ENCODE results near the gene KRTAP6-3.

KRTAP6-3 gene

GRCh38 chr21:30580132-30580531 lies 12.1 kb upstream of the KRTAP6-3 start:
- H3K27ac ChIP-seq (ENCODE audit: insufficient read depth, low read depth, low read length, poor library complexity, severe bottlenecking): no peak overlapping the region
- H3K27me3 ChIP-seq (ENCODE audit: control insufficient read depth, insufficient read depth, low read length, poor library complexity, severe bottlenecking): no peaks in the 10 kb centered on the region
- no peaks in the 10 kb centered on the region for H3K9me3 ChIP-seq (ENCODE audit: control insufficient read depth, low read length)
- peaks cover 12% of the 10 kb centered on the region for H3K4me1 ChIP-seq (ENCODE audit: control insufficient read depth, insufficient read depth, low read length)
- 75 to 76% methylated on average over 3 of the region's 3 CpGs for WGBS, 2 experiments
- no peaks in the 10 kb centered on the region for H3K36me3 ChIP-seq (ENCODE audit: control insufficient read depth, insufficient read depth, low read length)
- no peak overlapping the region for H3K4me3 ChIP-seq (ENCODE audit: insufficient read depth, low read depth, low read length)

- WGBS, 2 experiments: 100% methylated on average over 1 of the region's 1 CpG; no CpG with 5 or more reads in 1 of the 2 experiments
- Histone ChIP-seq H3K27ac (ENCODE audit: insufficient read depth, low read depth, low read length, poor library complexity, severe bottlenecking) (no peak overlapping the region), H3K27me3 (ENCODE audit: control insufficient read depth, insufficient read depth, low read length, poor library complexity, severe bottlenecking) (no peaks in the 10 kb centered on the region), H3K36me3 (ENCODE audit: control insufficient read depth, insufficient read depth, low read length) (no peaks in the 10 kb centered on the region), H3K4me1 (ENCODE audit: control insufficient read depth, insufficient read depth, low read length) (peaks cover 12% of the 10 kb centered on the region), H3K9me3 (ENCODE audit: control insufficient read depth, low read length) (no peaks in the 10 kb centered on the region), H3K4me3 (ENCODE audit: insufficient read depth, low read depth, low read length) (no peak overlapping the region)
Measured at GRCh38 chr21:30582870-30583269, 9.4 kb upstream of the KRTAP6-3 start.

- Histone ChIP-seq H3K9me3 (ENCODE audit: control insufficient read depth, low read length) (no peaks in the 10 kb centered on the region), H3K27ac (ENCODE audit: insufficient read depth, low read depth, low read length, poor library complexity, severe bottlenecking) (no peak within 1 kb of the TSS), H3K36me3 (ENCODE audit: control insufficient read depth, insufficient read depth, low read length) (no peaks in the 10 kb centered on the region), H3K4me1 (ENCODE audit: control insufficient read depth, insufficient read depth, low read length) (no peaks in the 10 kb centered on the region), H3K4me3 (ENCODE audit: insufficient read depth, low read depth, low read length) (no peak within 1 kb of the TSS), H3K27me3 (ENCODE audit: control insufficient read depth, insufficient read depth, low read length, poor library complexity, severe bottlenecking) (no peaks in the 10 kb centered on the region)
Measured at GRCh38 chr21:30590297-30590696, 1.9 kb upstream of the KRTAP6-3 start, which contains the start of gene KRTAP22-2. KRTAP22-2 (minus strand) TSS chr21:30590397.

- Histone ChIP-seq H3K9me3 (ENCODE audit: control insufficient read depth, low read length) (no peaks in the 10 kb centered on the region), H3K4me3 (ENCODE audit: insufficient read depth, low read depth, low read length) (no peak within 1 kb of the TSS), H3K27me3 (ENCODE audit: control insufficient read depth, insufficient read depth, low read length, poor library complexity, severe bottlenecking) (no peaks in the 10 kb centered on the region), H3K4me1 (ENCODE audit: control insufficient read depth, insufficient read depth, low read length) (no peaks in the 10 kb centered on the region), H3K27ac (ENCODE audit: insufficient read depth, low read depth, low read length, poor library complexity, severe bottlenecking) (no peak within 1 kb of the TSS), H3K36me3 (ENCODE audit: control insufficient read depth, insufficient read depth, low read length) (no peaks in the 10 kb centered on the region)
- 94 to 98% methylated on average over 6 of the region's 6 CpGs for WGBS, 2 experiments
Measured at GRCh38 chr21:30598802-30599201, 6.6 kb downstream of the KRTAP6-3 start, which contains the start of gene KRTAP6-2. KRTAP6-2 (minus strand) TSS chr21:30598902; CDS start chr21:30598874, 28 bp downstream.

GRCh38 chr21:30600787-30601186 lies 8.5 kb downstream of the KRTAP6-3 start, which contains the start of gene KRTAP22-1:
KRTAP22-1 (plus strand) TSS chr21:30601087.
- 63% methylated on average over 1 of the region's 1 CpG; no CpG with 5 or more reads in 1 of the 2 experiments for WGBS, 2 experiments
- H3K36me3 ChIP-seq (ENCODE audit: control insufficient read depth, insufficient read depth, low read length): no peaks in the 10 kb centered on the region
- no peak within 1 kb of the TSS for H3K27ac ChIP-seq (ENCODE audit: insufficient read depth, low read depth, low read length, poor library complexity, severe bottlenecking)
- no peaks in the 10 kb centered on the region for H3K4me1 ChIP-seq (ENCODE audit: control insufficient read depth, insufficient read depth, low read length)
- no peaks in the 10 kb centered on the region for H3K9me3 ChIP-seq (ENCODE audit: control insufficient read depth, low read length)
- H3K27me3 ChIP-seq (ENCODE audit: control insufficient read depth, insufficient read depth, low read length, poor library complexity, severe bottlenecking): no peaks in the 10 kb centered on the region
- no peak within 1 kb of the TSS for H3K4me3 ChIP-seq (ENCODE audit: insufficient read depth, low read depth, low read length)

GRCh38 chr21:30605968-30606367 lies 13.7 kb downstream of the KRTAP6-3 start:
- 92 to 93% methylated on average over 2 of the region's 2 CpGs for WGBS, 2 experiments
- H3K36me3 ChIP-seq (ENCODE audit: control insufficient read depth, insufficient read depth, low read length): no peaks in the 10 kb centered on the region
- H3K27me3 ChIP-seq (ENCODE audit: control insufficient read depth, insufficient read depth, low read length, poor library complexity, severe bottlenecking): no peaks in the 10 kb centered on the region
- H3K9me3 ChIP-seq (ENCODE audit: control insufficient read depth, low read length): no peaks in the 10 kb centered on the region
- H3K4me3 ChIP-seq (ENCODE audit: insufficient read depth, low read depth, low read length): no peak overlapping the region
- no peak overlapping the region for H3K27ac ChIP-seq (ENCODE audit: insufficient read depth, low read depth, low read length, poor library complexity, severe bottlenecking)
- H3K4me1 ChIP-seq (ENCODE audit: control insufficient read depth, insufficient read depth, low read length): no peaks in the 10 kb centered on the region

GRCh38 chr21:30612132-30612531 lies 19.9 kb downstream of the KRTAP6-3 start:
- Histone ChIP-seq H3K4me1 (ENCODE audit: control insufficient read depth, insufficient read depth, low read length) (no peaks in the 10 kb centered on the region), H3K4me3 (ENCODE audit: insufficient read depth, low read depth, low read length) (no peak overlapping the region), H3K36me3 (ENCODE audit: control insufficient read depth, insufficient read depth, low read length) (no peaks in the 10 kb centered on the region), H3K9me3 (ENCODE audit: control insufficient read depth, low read length) (no peaks in the 10 kb centered on the region), H3K27ac (ENCODE audit: insufficient read depth, low read depth, low read length, poor library complexity, severe bottlenecking) (no peak overlapping the region), H3K27me3 (ENCODE audit: control insufficient read depth, insufficient read depth, low read length, poor library complexity, severe bottlenecking) (no peaks in the 10 kb centered on the region)
- WGBS, 2 experiments: 93 to 100% methylated on average over 1 of the region's 2 CpGs

- no peaks in the 10 kb centered on the region for H3K36me3 ChIP-seq (ENCODE audit: control insufficient read depth, insufficient read depth, low read length)
- no peaks in the 10 kb centered on the region for H3K9me3 ChIP-seq (ENCODE audit: control insufficient read depth, low read length)
- no peak within 1 kb of the TSS for H3K27ac ChIP-seq (ENCODE audit: insufficient read depth, low read depth, low read length, poor library complexity, severe bottlenecking)
- WGBS, 2 experiments: 84 to 86% methylated on average over 2 of the region's 2 CpGs
- no peak within 1 kb of the TSS for H3K4me3 ChIP-seq (ENCODE audit: insufficient read depth, low read depth, low read length)
- no peaks in the 10 kb centered on the region for H3K4me1 ChIP-seq (ENCODE audit: control insufficient read depth, insufficient read depth, low read length)
- H3K27me3 ChIP-seq (ENCODE audit: control insufficient read depth, insufficient read depth, low read length, poor library complexity, severe bottlenecking): no peaks in the 10 kb centered on the region
Measured at GRCh38 chr21:30613836-30614235, 21.6 kb downstream of the KRTAP6-3 start, which contains the start of gene KRTAP6-1. KRTAP6-1 (minus strand) TSS chr21:30613930; CDS start chr21:30613904, 26 bp downstream.

GRCh38 chr21:30615199-30615598 lies 23.0 kb downstream of the KRTAP6-3 start:
- Histone ChIP-seq H3K27ac (ENCODE audit: insufficient read depth, low read depth, low read length, poor library complexity, severe bottlenecking) (no peak overlapping the region), H3K36me3 (ENCODE audit: control insufficient read depth, insufficient read depth, low read length) (no peaks in the 10 kb centered on the region), H3K9me3 (ENCODE audit: control insufficient read depth, low read length) (no peaks in the 10 kb centered on the region), H3K4me3 (ENCODE audit: insufficient read depth, low read depth, low read length) (no peak overlapping the region), H3K4me1 (ENCODE audit: control insufficient read depth, insufficient read depth, low read length) (no peaks in the 10 kb centered on the region), H3K27me3 (ENCODE audit: control insufficient read depth, insufficient read depth, low read length, poor library complexity, severe bottlenecking) (no peaks in the 10 kb centered on the region)

- no peaks in the 10 kb centered on the region for H3K27me3 ChIP-seq (ENCODE audit: control insufficient read depth, insufficient read depth, low read length, poor library complexity, severe bottlenecking)
- no peaks in the 10 kb centered on the region for H3K36me3 ChIP-seq (ENCODE audit: control insufficient read depth, insufficient read depth, low read length)
- no peak within 1 kb of the TSS for H3K27ac ChIP-seq (ENCODE audit: insufficient read depth, low read depth, low read length, poor library complexity, severe bottlenecking)
- H3K4me3 ChIP-seq (ENCODE audit: insufficient read depth, low read depth, low read length): no peak within 1 kb of the TSS
- no peaks in the 10 kb centered on the region for H3K9me3 ChIP-seq (ENCODE audit: control insufficient read depth, low read length)
- no peaks in the 10 kb centered on the region for H3K4me1 ChIP-seq (ENCODE audit: control insufficient read depth, insufficient read depth, low read length)
- 94% methylated on average over 2 of the region's 2 CpGs; no CpG with 5 or more reads in 1 of the 2 experiments for WGBS, 2 experiments
Measured at GRCh38 chr21:30616125-30616524, 23.9 kb downstream of the KRTAP6-3 start, which contains the start of gene KRTAP20-1. KRTAP20-1 (plus strand) TSS chr21:30616425; CDS start chr21:30616455, 30 bp downstream.

- Histone ChIP-seq H3K9me3 (ENCODE audit: control insufficient read depth, low read length) (no peaks in the 10 kb centered on the region), H3K36me3 (ENCODE audit: control insufficient read depth, insufficient read depth, low read length) (no peaks in the 10 kb centered on the region)
Measured at GRCh38 chr21:30620080-30620479, 27.8 kb downstream of the KRTAP6-3 start.

More at GRCh38 chr21:30620080-30620479, 27.8 kb downstream of the KRTAP6-3 start:
- H3K27ac ChIP-seq (ENCODE audit: insufficient read depth, low read depth, low read length, poor library complexity, severe bottlenecking): no peak overlapping the region
- H3K4me3 ChIP-seq (ENCODE audit: insufficient read depth, low read depth, low read length): no peak overlapping the region
- H3K4me1 ChIP-seq (ENCODE audit: control insufficient read depth, insufficient read depth, low read length): no peaks in the 10 kb centered on the region
- H3K27me3 ChIP-seq (ENCODE audit: control insufficient read depth, insufficient read depth, low read length, poor library complexity, severe bottlenecking): no peaks in the 10 kb centered on the region

Measured in ectodermal cell (in vitro differentiated cells).